Nephron progenitor cell (in vitro differentiated cells): Measurements from ENCODE around the gene CATSPERB.

Experiments
- DNase-seq: peaks from one replicate; pipeline ENCODE4 v3.0.0; 2021
- H3K27ac Mint-ChIP-seq: 2 replicates; pipeline ENCODE4 v1.8.0; 2021; ENCODE audit warnings: mild to moderate bottlenecking, moderate library complexity, mixed read lengths
- H3K27me3 Mint-ChIP-seq: 2 replicates; pipeline ENCODE4 v1.8.0; 2021; ENCODE audit warnings: mild to moderate bottlenecking, low read depth, mixed read lengths; ENCODE audit not compliant: poor library complexity
- H3K36me3 Mint-ChIP-seq: 2 replicates; pipeline ENCODE4 v1.8.0; 2021; ENCODE audit warnings: low read depth, mixed read lengths
- H3K4me1 Mint-ChIP-seq: 2 replicates; pipeline ENCODE4 v1.8.0; 2021; ENCODE audit warnings: mixed read lengths
- H3K4me3 Mint-ChIP-seq: 2 replicates; pipeline ENCODE4 v1.8.0; 2021; ENCODE audit warnings: mild to moderate bottlenecking, moderate library complexity, mixed read lengths
- H3K9me3 Mint-ChIP-seq: 2 replicates; pipeline ENCODE4 v1.8.0; 2021; ENCODE audit warnings: mild to moderate bottlenecking, moderate library complexity, mixed read lengths
- TF ChIP-seq, protein P1 (sequence below): fragments of 200-600 bp; sonication (generic); IDR thresholded peaks from 2 replicates; pipeline ENCODE4 v1.5.0; 2021; ENCODE audit warnings: antibody characterized with exemption

Gene CATSPERB

DNA sequence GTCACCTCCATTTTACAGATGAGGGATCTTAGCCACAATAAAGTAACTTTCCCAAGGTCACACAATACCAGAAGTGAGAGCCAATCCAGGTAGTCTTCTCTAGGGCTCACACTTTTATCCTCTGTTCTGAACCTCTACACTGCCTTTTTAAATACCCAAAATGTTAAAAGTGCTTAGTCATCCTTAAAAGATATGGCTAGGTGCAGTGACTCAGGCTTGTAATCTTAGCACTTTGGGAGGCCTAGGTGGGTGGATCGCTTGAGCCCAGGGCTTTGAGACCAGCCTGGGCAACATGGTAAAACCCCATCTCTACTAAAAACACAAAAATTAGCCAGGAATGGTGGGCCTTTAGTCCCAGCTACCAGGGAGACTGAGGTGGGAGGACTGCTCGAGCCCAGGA lies 117.7 kb downstream of the CATSPERB start:
- DNase-seq: no peak
- Mint-ChIP-seq H3K27me3 (no peaks in the 10 kb centered on the region), H3K27ac (no peak overlapping the region), H3K4me3 (no peak overlapping the region), H3K36me3 (no peaks in the 10 kb centered on the region), H3K9me3 (peaks cover 17% of the 10 kb centered on the region), H3K4me1 (no peaks in the 10 kb centered on the region)
- TF ChIP-seq, protein P1, sequence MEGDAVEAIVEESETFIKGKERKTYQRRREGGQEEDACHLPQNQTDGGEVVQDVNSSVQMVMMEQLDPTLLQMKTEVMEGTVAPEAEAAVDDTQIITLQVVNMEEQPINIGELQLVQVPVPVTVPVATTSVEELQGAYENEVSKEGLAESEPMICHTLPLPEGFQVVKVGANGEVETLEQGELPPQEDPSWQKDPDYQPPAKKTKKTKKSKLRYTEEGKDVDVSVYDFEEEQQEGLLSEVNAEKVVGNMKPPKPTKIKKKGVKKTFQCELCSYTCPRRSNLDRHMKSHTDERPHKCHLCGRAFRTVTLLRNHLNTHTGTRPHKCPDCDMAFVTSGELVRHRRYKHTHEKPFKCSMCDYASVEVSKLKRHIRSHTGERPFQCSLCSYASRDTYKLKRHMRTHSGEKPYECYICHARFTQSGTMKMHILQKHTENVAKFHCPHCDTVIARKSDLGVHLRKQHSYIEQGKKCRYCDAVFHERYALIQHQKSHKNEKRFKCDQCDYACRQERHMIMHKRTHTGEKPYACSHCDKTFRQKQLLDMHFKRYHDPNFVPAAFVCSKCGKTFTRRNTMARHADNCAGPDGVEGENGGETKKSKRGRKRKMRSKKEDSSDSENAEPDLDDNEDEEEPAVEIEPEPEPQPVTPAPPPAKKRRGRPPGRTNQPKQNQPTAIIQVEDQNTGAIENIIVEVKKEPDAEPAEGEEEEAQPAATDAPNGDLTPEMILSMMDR: no peak

DNA sequence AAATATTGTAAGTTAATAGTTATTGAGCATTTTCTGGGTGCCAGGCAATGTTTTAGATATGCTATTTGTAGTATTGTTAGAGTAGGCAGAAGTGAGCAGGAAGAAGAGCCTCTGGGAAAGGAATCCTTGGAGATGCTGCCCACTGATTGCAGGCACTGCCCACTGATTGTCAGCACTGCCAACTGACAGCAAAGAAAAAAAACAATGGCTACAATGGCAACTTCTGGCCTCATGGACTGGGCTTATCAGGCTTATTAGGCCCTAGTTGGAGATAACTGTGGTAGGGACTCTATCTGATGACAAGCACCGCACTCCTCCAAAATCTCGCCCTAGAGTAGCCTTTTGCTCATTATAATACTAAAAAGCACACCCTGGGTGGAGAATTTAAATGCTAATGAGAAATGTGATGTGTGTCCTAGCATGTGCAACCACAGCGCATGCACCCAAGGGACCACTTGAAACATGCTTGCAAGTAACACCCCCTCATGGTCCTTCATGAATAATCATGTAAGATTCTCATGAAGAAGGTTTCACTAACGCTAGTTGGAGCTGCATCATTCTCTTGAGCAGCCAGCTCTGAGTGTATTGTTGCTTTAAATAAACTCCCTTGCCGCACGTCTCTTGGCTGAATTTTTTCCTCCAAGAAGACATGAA lies 118.3 kb downstream of the CATSPERB start:
- no peaks in the 10 kb centered on the region for H3K36me3 Mint-ChIP-seq
- DNase-seq: no peak
- TF ChIP-seq, protein P1: no peak
- H3K4me3 Mint-ChIP-seq: no peak overlapping the region
- H3K27me3 Mint-ChIP-seq: no peaks in the 10 kb centered on the region
- H3K4me1 Mint-ChIP-seq: no peaks in the 10 kb centered on the region
- no peak overlapping the region for H3K27ac Mint-ChIP-seq
- peaks cover 17% of the 10 kb centered on the region for H3K9me3 Mint-ChIP-seq

DNA sequence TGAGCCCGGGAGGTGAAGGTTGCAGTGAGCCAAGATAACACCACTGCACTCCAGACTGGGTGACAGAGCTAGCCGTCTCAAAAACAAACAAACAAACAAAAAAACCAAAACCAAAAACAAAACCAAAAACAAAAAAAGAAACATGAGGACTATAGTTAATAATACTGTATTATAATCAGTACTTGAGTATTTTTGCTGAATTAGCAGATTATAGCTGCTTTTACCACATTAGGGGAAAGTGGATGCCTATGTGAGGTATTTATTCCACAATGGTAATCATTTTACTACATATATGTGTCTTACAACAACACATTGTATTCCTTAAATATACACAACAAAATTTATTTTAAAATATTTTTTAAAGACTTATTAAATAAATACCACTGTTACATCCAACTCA lies 120.4 kb downstream of the CATSPERB start:
- Mint-ChIP-seq H3K4me3 (no peak overlapping the region), H3K36me3 (no peaks in the 10 kb centered on the region), H3K9me3 (peaks cover 17% of the 10 kb centered on the region), H3K27me3 (no peaks in the 10 kb centered on the region), H3K27ac (no peak overlapping the region), H3K4me1 (no peaks in the 10 kb centered on the region)
- DNase-seq: no peak
- TF ChIP-seq, protein P1: no peak

GRCh38 chr14:91609161-91609560 lies 122.7 kb downstream of the CATSPERB start:
- H3K4me1 Mint-ChIP-seq: peaks cover 12% of the 10 kb centered on the region
- no peaks in the 10 kb centered on the region for H3K36me3 Mint-ChIP-seq

GRCh38 chr14:91607322-91608047 lies 124.4 kb downstream of the CATSPERB start:
- H3K36me3 Mint-ChIP-seq: no peaks in the 10 kb centered on the region
- TF ChIP-seq, protein P1: no peak
- peaks cover 3% of the 10 kb centered on the region for H3K27me3 Mint-ChIP-seq
- no peaks in the 10 kb centered on the region for H3K9me3 Mint-ChIP-seq
- peaks cover 12% of the 10 kb centered on the region for H3K4me1 Mint-ChIP-seq
- H3K27ac Mint-ChIP-seq: no peak overlapping the region
- H3K4me3 Mint-ChIP-seq: no peak overlapping the region
- no peak for DNase-seq

More at GRCh38 chr14:91609161-91609560, 122.7 kb downstream of the CATSPERB start:
- H3K9me3 Mint-ChIP-seq: peaks cover 3% of the 10 kb centered on the region
- no peak for DNase-seq
- H3K27ac Mint-ChIP-seq: no peak overlapping the region
- TF ChIP-seq, protein P1: no peak
- H3K27me3 Mint-ChIP-seq: no peaks in the 10 kb centered on the region
- H3K4me3 Mint-ChIP-seq: no peak overlapping the region
